DOHH2 (cell line): Measurements from ENCODE around the gene DGKB.

Source experiments
- EZH2phosphoT487 ChIP-seq: fragments of 200-600 bp; sonication (generic); IDR thresholded peaks from 2 replicates; pipeline ENCODE4 v1.6.1; 2017; ENCODE audit warnings: borderline replicate concordance, mild to moderate bottlenecking, antibody characterized with exemption, low read length, moderate library complexity, mixed read lengths
- TF ChIP-seq, protein P1 (sequence below): fragments of 200-600 bp; sonication (generic); IDR thresholded peaks from one replicate; pipeline ENCODE4 v1.5.1; 2014; ENCODE audit warnings: antibody characterized with exemption, mild to moderate bottlenecking, low read depth, low read length; ENCODE audit not compliant: poor library complexity, severe bottlenecking

DNA sequence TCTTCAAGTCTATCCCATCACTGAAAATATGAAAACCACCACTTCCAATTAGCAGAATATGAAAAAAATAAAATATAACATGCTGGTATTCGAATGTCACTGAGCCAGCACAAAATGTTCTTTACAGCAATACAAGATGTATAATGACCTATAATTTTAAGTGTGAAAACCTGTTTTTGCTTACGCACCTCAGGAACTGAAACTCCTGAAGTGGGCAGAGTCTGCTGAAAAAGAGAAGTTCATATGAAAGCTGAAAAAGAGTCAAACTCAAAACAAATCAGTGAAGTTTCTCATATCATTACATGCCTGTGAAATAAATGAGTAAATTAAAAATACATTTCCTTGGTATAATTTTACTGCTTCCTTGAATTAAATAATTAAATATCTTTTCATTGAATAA is 272.5 kb downstream of the DGKB start:
- TF ChIP-seq, protein P1, sequence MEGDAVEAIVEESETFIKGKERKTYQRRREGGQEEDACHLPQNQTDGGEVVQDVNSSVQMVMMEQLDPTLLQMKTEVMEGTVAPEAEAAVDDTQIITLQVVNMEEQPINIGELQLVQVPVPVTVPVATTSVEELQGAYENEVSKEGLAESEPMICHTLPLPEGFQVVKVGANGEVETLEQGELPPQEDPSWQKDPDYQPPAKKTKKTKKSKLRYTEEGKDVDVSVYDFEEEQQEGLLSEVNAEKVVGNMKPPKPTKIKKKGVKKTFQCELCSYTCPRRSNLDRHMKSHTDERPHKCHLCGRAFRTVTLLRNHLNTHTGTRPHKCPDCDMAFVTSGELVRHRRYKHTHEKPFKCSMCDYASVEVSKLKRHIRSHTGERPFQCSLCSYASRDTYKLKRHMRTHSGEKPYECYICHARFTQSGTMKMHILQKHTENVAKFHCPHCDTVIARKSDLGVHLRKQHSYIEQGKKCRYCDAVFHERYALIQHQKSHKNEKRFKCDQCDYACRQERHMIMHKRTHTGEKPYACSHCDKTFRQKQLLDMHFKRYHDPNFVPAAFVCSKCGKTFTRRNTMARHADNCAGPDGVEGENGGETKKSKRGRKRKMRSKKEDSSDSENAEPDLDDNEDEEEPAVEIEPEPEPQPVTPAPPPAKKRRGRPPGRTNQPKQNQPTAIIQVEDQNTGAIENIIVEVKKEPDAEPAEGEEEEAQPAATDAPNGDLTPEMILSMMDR = no peak
- TF ChIP-seq EZH2phosphoT487 = no peak
